ENCODE results near the gene MEPCE. TPM values are rescaled to one million over a fixed set of nuclear protein-coding genes. Genes with fewer than 3 reads are reported as not detected.

The MEPCE gene
- total and polyA plus RNA-seq, 2 donors = 32.0 to 37.4 TPM

GRCh38 chr7:100389437-100390088 is 40.1 kb upstream of the MEPCE start:
- Histone ChIP-seq H3K4me3 (ENCODE audit: low read length in 2 of 2) (no peak overlapping the region), H3K4me1 (ENCODE audit: control insufficient read depth in 2 of 2, insufficient read depth in 2 of 2, low read length in 2 of 2) (peaks cover 0 to 7% of the 10 kb centered on the region in 2 donors), H3K27ac (ENCODE audit: low read depth in 1 of 2, low read length in 1 of 2) (no peak overlapping the region), H3K9me3 (ENCODE audit: control insufficient read depth in 2 of 2, insufficient read depth in 1 of 2, low read length in 1 of 2) (no peaks in the 10 kb centered on the region), H3K27me3 (ENCODE audit: control insufficient read depth in 2 of 2, insufficient read depth in 1 of 2, low read length in 1 of 2) (no peaks in the 10 kb centered on the region), H3K36me3 (ENCODE audit: control insufficient read depth in 2 of 2, insufficient read depth in 2 of 2, low read length in 1 of 2) (no peaks in the 10 kb centered on the region)
- 90% methylated on average over 9 of the region's 9 CpGs for WGBS
- no peak for DNase-seq (ENCODE audit: low read depth in 6 of 9, low spot score in 9 of 9)

- WGBS = 93% methylated on average over 3 of the region's 3 CpGs
- H3K4me1 ChIP-seq (ENCODE audit: control insufficient read depth in 2 of 2, insufficient read depth in 2 of 2, low read length in 2 of 2) = peaks cover 0 to 7% of the 10 kb centered on the region in 2 donors
- H3K27me3 ChIP-seq (ENCODE audit: control insufficient read depth in 2 of 2, insufficient read depth in 1 of 2, low read length in 1 of 2) = no peaks in the 10 kb centered on the region
- H3K36me3 ChIP-seq (ENCODE audit: control insufficient read depth in 2 of 2, insufficient read depth in 2 of 2, low read length in 1 of 2) = no peaks in the 10 kb centered on the region
- no peak for DNase-seq (ENCODE audit: low read depth in 6 of 9, low spot score in 9 of 9)
- no peaks in the 10 kb centered on the region for H3K9me3 ChIP-seq (ENCODE audit: control insufficient read depth in 2 of 2, insufficient read depth in 1 of 2, low read length in 1 of 2)
- H3K4me3 ChIP-seq (ENCODE audit: low read length in 2 of 2) = no peak overlapping the region
- H3K27ac ChIP-seq (ENCODE audit: low read depth in 1 of 2, low read length in 1 of 2) = no peak overlapping the region
These were observed 39.2 kb upstream of the MEPCE start for GRCh38 chr7:100390286-100391009.

- Histone ChIP-seq H3K4me1 (ENCODE audit: control insufficient read depth in 2 of 2, insufficient read depth in 2 of 2, low read length in 2 of 2) (peaks cover 0 to 20% of the 10 kb centered on the region in 2 donors), H3K27me3 (ENCODE audit: control insufficient read depth in 2 of 2, insufficient read depth in 1 of 2, low read length in 1 of 2) (no peaks in the 10 kb centered on the region), H3K4me3 (ENCODE audit: low read length in 2 of 2) (no peak overlapping the region), H3K36me3 (ENCODE audit: control insufficient read depth in 2 of 2, insufficient read depth in 2 of 2, low read length in 1 of 2) (no peaks in the 10 kb centered on the region), H3K27ac (ENCODE audit: low read depth in 1 of 2, low read length in 1 of 2) (no peak overlapping the region), H3K9me3 (ENCODE audit: control insufficient read depth in 2 of 2, insufficient read depth in 1 of 2, low read length in 1 of 2) (no peaks in the 10 kb centered on the region)
- DNase-seq (ENCODE audit: low read depth in 6 of 9, low spot score in 9 of 9) = no peak
- 88% methylated on average over 4 of the region's 4 CpGs for WGBS
These were observed 36.3 kb upstream of the MEPCE start for GRCh38 chr7:100393233-100393905.

- H3K27ac ChIP-seq (ENCODE audit: low read depth in 1 of 2, low read length in 1 of 2) = no peak overlapping the region
- no peaks in the 10 kb centered on the region for H3K27me3 ChIP-seq (ENCODE audit: control insufficient read depth in 2 of 2, insufficient read depth in 1 of 2, low read length in 1 of 2)
- H3K9me3 ChIP-seq (ENCODE audit: control insufficient read depth in 2 of 2, insufficient read depth in 1 of 2, low read length in 1 of 2) = no peaks in the 10 kb centered on the region
- 94% methylated on average over 2 of the region's 2 CpGs for WGBS
- peaks cover 0 to 22% of the 10 kb centered on the region in 2 donors for H3K4me1 ChIP-seq (ENCODE audit: control insufficient read depth in 2 of 2, insufficient read depth in 2 of 2, low read length in 2 of 2)
- H3K36me3 ChIP-seq (ENCODE audit: control insufficient read depth in 2 of 2, insufficient read depth in 2 of 2, low read length in 1 of 2) = no peaks in the 10 kb centered on the region
- no peak for DNase-seq (ENCODE audit: low read depth in 6 of 9, low spot score in 9 of 9)
- H3K4me3 ChIP-seq (ENCODE audit: low read length in 2 of 2) = no peak overlapping the region
These were observed 35.6 kb upstream of the MEPCE start for GRCh38 chr7:100394077-100394476.

- H3K4me1 ChIP-seq (ENCODE audit: control insufficient read depth in 2 of 2, insufficient read depth in 2 of 2, low read length in 2 of 2) = peaks cover 0 to 19% of the 10 kb centered on the region in 2 donors
- H3K27ac ChIP-seq (ENCODE audit: low read depth in 1 of 2, low read length in 1 of 2) = peak overlapping the region in 1 of 2 donors; percentile 13
- DNase-seq (ENCODE audit: low read depth in 6 of 9, low spot score in 9 of 9) = peak in 1 of 9 donors; percentile 51
- H3K36me3 ChIP-seq (ENCODE audit: control insufficient read depth in 2 of 2, insufficient read depth in 2 of 2, low read length in 1 of 2) = no peaks in the 10 kb centered on the region
- no peaks in the 10 kb centered on the region for H3K27me3 ChIP-seq (ENCODE audit: control insufficient read depth in 2 of 2, insufficient read depth in 1 of 2, low read length in 1 of 2)
- no peak overlapping the region for H3K4me3 ChIP-seq (ENCODE audit: low read length in 2 of 2)
- 69% methylated on average over 9 of the region's 9 CpGs for WGBS
- H3K9me3 ChIP-seq (ENCODE audit: control insufficient read depth in 2 of 2, insufficient read depth in 1 of 2, low read length in 1 of 2) = no peaks in the 10 kb centered on the region
These were observed 33.1 kb upstream of the MEPCE start for GRCh38 chr7:100396421-100396982.

GRCh38 chr7:100397315-100398081 is 32.1 kb upstream of the MEPCE start:
- H3K4me1 ChIP-seq (ENCODE audit: control insufficient read depth in 2 of 2, insufficient read depth in 2 of 2, low read length in 2 of 2) = peaks cover 0 to 19% of the 10 kb centered on the region in 2 donors
- 94% methylated on average over 13 of the region's 13 CpGs for WGBS

GRCh38 chr7:100398239-100398638 is 31.4 kb upstream of the MEPCE start:
- no peaks in the 10 kb centered on the region for H3K36me3 ChIP-seq (ENCODE audit: control insufficient read depth in 2 of 2, insufficient read depth in 2 of 2, low read length in 1 of 2)
- H3K27ac ChIP-seq (ENCODE audit: low read depth in 1 of 2, low read length in 1 of 2) = no peak overlapping the region
- H3K27me3 ChIP-seq (ENCODE audit: control insufficient read depth in 2 of 2, insufficient read depth in 1 of 2, low read length in 1 of 2) = no peaks in the 10 kb centered on the region
- WGBS = 84% methylated on average over 2 of the region's 2 CpGs
- no peak overlapping the region for H3K4me3 ChIP-seq (ENCODE audit: low read length in 2 of 2)
- no peaks in the 10 kb centered on the region for H3K9me3 ChIP-seq (ENCODE audit: control insufficient read depth in 2 of 2, insufficient read depth in 1 of 2, low read length in 1 of 2)
- peaks cover 0 to 19% of the 10 kb centered on the region in 2 donors for H3K4me1 ChIP-seq (ENCODE audit: control insufficient read depth in 2 of 2, insufficient read depth in 2 of 2, low read length in 2 of 2)
- no peak for DNase-seq (ENCODE audit: low read depth in 6 of 9, low spot score in 9 of 9)

More at GRCh38 chr7:100397315-100398081, 32.1 kb upstream of the MEPCE start:
- no peak overlapping the region for H3K4me3 ChIP-seq (ENCODE audit: low read length in 2 of 2)
- no peaks in the 10 kb centered on the region for H3K36me3 ChIP-seq (ENCODE audit: control insufficient read depth in 2 of 2, insufficient read depth in 2 of 2, low read length in 1 of 2)
- H3K27ac ChIP-seq (ENCODE audit: low read depth in 1 of 2, low read length in 1 of 2) = no peak overlapping the region
- DNase-seq (ENCODE audit: low read depth in 6 of 9, low spot score in 9 of 9) = no peak
- no peaks in the 10 kb centered on the region for H3K27me3 ChIP-seq (ENCODE audit: control insufficient read depth in 2 of 2, insufficient read depth in 1 of 2, low read length in 1 of 2)
- H3K9me3 ChIP-seq (ENCODE audit: control insufficient read depth in 2 of 2, insufficient read depth in 1 of 2, low read length in 1 of 2) = no peaks in the 10 kb centered on the region

- no peak for DNase-seq (ENCODE audit: low read depth in 6 of 9, low spot score in 9 of 9)
- WGBS = over 99% methylated on average over 3 of the region's 3 CpGs
- no peak overlapping the region for H3K27ac ChIP-seq (ENCODE audit: low read depth in 1 of 2, low read length in 1 of 2)
These were observed 29.6 kb upstream of the MEPCE start for GRCh38 chr7:100400041-100400440.

More at GRCh38 chr7:100400041-100400440, 29.6 kb upstream of the MEPCE start:
- H3K36me3 ChIP-seq (ENCODE audit: control insufficient read depth in 2 of 2, insufficient read depth in 2 of 2, low read length in 1 of 2) = no peaks in the 10 kb centered on the region
- H3K9me3 ChIP-seq (ENCODE audit: control insufficient read depth in 2 of 2, insufficient read depth in 1 of 2, low read length in 1 of 2) = no peaks in the 10 kb centered on the region
- H3K4me1 ChIP-seq (ENCODE audit: control insufficient read depth in 2 of 2, insufficient read depth in 2 of 2, low read length in 2 of 2) = peaks cover 0 to 14% of the 10 kb centered on the region in 2 donors
- no peaks in the 10 kb centered on the region for H3K27me3 ChIP-seq (ENCODE audit: control insufficient read depth in 2 of 2, insufficient read depth in 1 of 2, low read length in 1 of 2)
- no peak overlapping the region for H3K4me3 ChIP-seq (ENCODE audit: low read length in 2 of 2)

Measured in thymus (tissue), 11 donors.